Testis (tissue), 2 donors: Measurements from ENCODE around the gene CDKL4.

Experiments
- POLR2A ChIP-seq: fragments of 450-650 bp; IDR thresholded peaks from one replicate; pipeline ENCODE4 v1.6.1; 2017; ENCODE audit warnings: antibody characterized with exemption, mild to moderate bottlenecking, moderate library complexity
- TF ChIP-seq, protein P1 (sequence below), 3 experiments: fragments of 450-650 bp in 2 of 3; fragments of 200-600 bp in 1 of 3; sonication (generic) in 1 of 3; IDR thresholded peaks; one replicate each; pipeline ENCODE4 v1.5.1; 2016 to 2019; ENCODE audit warnings: antibody characterized with exemption in 3 of 3, mild to moderate bottlenecking in 2 of 3, moderate library complexity in 1 of 3

- TF ChIP-seq, protein P1, sequence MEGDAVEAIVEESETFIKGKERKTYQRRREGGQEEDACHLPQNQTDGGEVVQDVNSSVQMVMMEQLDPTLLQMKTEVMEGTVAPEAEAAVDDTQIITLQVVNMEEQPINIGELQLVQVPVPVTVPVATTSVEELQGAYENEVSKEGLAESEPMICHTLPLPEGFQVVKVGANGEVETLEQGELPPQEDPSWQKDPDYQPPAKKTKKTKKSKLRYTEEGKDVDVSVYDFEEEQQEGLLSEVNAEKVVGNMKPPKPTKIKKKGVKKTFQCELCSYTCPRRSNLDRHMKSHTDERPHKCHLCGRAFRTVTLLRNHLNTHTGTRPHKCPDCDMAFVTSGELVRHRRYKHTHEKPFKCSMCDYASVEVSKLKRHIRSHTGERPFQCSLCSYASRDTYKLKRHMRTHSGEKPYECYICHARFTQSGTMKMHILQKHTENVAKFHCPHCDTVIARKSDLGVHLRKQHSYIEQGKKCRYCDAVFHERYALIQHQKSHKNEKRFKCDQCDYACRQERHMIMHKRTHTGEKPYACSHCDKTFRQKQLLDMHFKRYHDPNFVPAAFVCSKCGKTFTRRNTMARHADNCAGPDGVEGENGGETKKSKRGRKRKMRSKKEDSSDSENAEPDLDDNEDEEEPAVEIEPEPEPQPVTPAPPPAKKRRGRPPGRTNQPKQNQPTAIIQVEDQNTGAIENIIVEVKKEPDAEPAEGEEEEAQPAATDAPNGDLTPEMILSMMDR (IDR thresholded peaks at IDR 0.05), result no peak
- no peak for TF ChIP-seq POLR2A
These were observed 9.0 kb downstream of the CDKL4 start for GRCh38 chr2:39234754-39235153.
